Heart right ventricle (tissue), 16 donors: ENCODE measurements around the gene CAPZB. TPM values are rescaled to one million over a fixed set of nuclear protein-coding genes. Genes with fewer than 3 reads are reported as not detected.

Source experiments
- ATAC-seq, 8 donors: fragments of 200-7000 bp; cut with Tn5 transposase; one replicate each; pipeline ENCODE4 v1.9.1; 2020; ENCODE audit warnings: mild to moderate bottlenecking in 8 of 8, moderate library complexity in 8 of 8, moderate number of reproducible peaks in 1 of 8
- DNase-seq, 2 donors: peaks; one replicate each; pipeline ENCODE4 v3.0.0-alpha.2; 2020
- H3K27ac ChIP-seq, 10 donors: fragments of 200-600 bp; sonication (generic) in 2 of 10; one replicate each; pipeline versions ENCODE4 v1.5.0 to v1.8.0; 2020 to 2022; ENCODE audit warnings: mild to moderate bottlenecking in 3 of 10
- H3K27me3 ChIP-seq, 7 donors: fragments of 200-600 bp; one replicate each; pipeline ENCODE4 v1.8.0; 2021 to 2022; ENCODE audit warnings: mild to moderate bottlenecking in 2 of 7
- H3K36me3 ChIP-seq, 9 donors: fragments of 200-600 bp; sonication (generic) in 1 of 9; one replicate each; pipeline versions ENCODE4 v1.5.0 to v1.8.0; 2020 to 2022; ENCODE audit warnings: mild to moderate bottlenecking in 2 of 9
- H3K4me1 ChIP-seq, 9 donors: fragments of 200-600 bp; sonication (generic) in 1 of 9; one replicate each; pipeline versions ENCODE4 v1.5.0 to v1.8.0; 2020 to 2022; ENCODE audit warnings: mild to moderate bottlenecking in 4 of 9
- H3K4me3 ChIP-seq, 10 donors: fragments of 200-600 bp; sonication (generic) in 2 of 10; one replicate each; pipeline versions ENCODE4 v1.5.0 to v1.8.0; 2020 to 2022; ENCODE audit warnings: mild to moderate bottlenecking in 7 of 10, moderate library complexity in 2 of 10
- H3K9me3 ChIP-seq, 11 donors: fragments of 200-600 bp in 10 of 11; sonication (generic) in 2 of 11; one replicate each; pipeline versions ENCODE4 v1.5.0 to v1.8.0; 2013 to 2022; ENCODE audit warnings: mild to moderate bottlenecking in 2 of 11, control low read depth in 1 of 11, moderate library complexity in 1 of 11
- WGBS, 2 donors: extraction: QIAGEN DNeasy Blood & Tissue Kit; methylation state at CpG; one replicate each; pipeline ENCODE4 v1.1.7; 2013; ENCODE audit warnings: inconsistent platforms in 1 of 2; 5-methylcytosine and 5-hydroxymethylcytosine counted together
- intact Hi-C, 10 donors: fragments of 100-400 bp; cut with DNase I; formaldehyde crosslinking; loops; one replicate each; pipeline versions ENCODE4 v1.11.1 to v1.14.2; 2022
- polyA plus RNA-seq, 2 donors: library from polyadenylated mRNA; stranded (reverse); fragments of 200-250 nt; gene quantifications; one replicate each; pipeline ENCODE4 v1.2.3, GENCODE V29; 2013
- total RNA-seq, 10 donors: library from RNA; stranded (reverse); fragmentation: NEBNext Ultra II Directional in 3 of 10; extraction: Animal tissue kit (Norgen Biotek cat#: 25700) in 3 of 10; gene quantifications; one replicate each; pipeline versions ENCODE4 v1.2.1 to v1.2.4, GENCODE V29; 2021 to 2023
- TF ChIP-seq, protein P1 (sequence below), 9 donors: fragments of 200-600 bp; sonication (generic) in 2 of 9; IDR thresholded peaks; one replicate each; pipeline versions ENCODE4 v1.5.0 to v1.8.0; 2021 to 2022; ENCODE audit warnings: antibody characterized with exemption in 9 of 9, mild to moderate bottlenecking in 5 of 9, moderate library complexity in 1 of 9
- donor health status: Arrhythmogenic right ventricular cardiomyopathy.
- donor health status: ischemic (EF 13 %, LVEDD 7.1; RV severe dilation, severe dysfunction).
- donor health status: healthy with polysubstance abuse.
- donor health status: DM: no; HTN: yes; CAD: no.
- donor health status: DM: no; HTN: no; CAD: no.
- donor health status: ischemic (EF 25% LVEDD 6.9; RV normal size, moderate dysfunction).
- donor health status: ischemic (EF 25% LVEDD 5.7; RV mildly dilated, moderate dysfunction).
- donor health status: healthy.
- donor health status: DM: yes; HTN: yes; CAD: no.
- donor health status: Ischemic cardiomyopathy.
- donor health status: ischemic (EF 35%, LVEDD 5.7; RV mildly dilated, moderate dysfunction).
- donor health status: nonischemic (EF 11% LVEDD 7.7; RV severe dilation, severe dysfunction).
- donor health status: DM: yes; HTN: yes; CAD: no.
- donor health status: PGD.
- donor health status: ischemic (EF 29% LVEDD 5.4; RV normal size, mild dysfunction).
- donor health status: nonischemic (EF 23%, LVEDD 6.1; RV moderate dilation, normal function).

The CAPZB gene
- total and polyA plus RNA-seq, 12 donors: 158 to 307 (median 228) TPM

- DNase-seq (no peak), ATAC-seq (no peak)
- Histone ChIP-seq H3K27me3 (no peaks in the 10 kb centered on the region), H3K4me1 (peaks cover 9 to 99% (median 82%) of the 10 kb centered on the region in 9 donors), H3K36me3 (peaks cover 0 to 52% (median 9%) of the 10 kb centered on the region in 9 donors), H3K9me3 (no peaks in the 10 kb centered on the region), H3K27ac (peak overlapping the region in 4 of 10 donors; percentile 7 to 85 (median 32)), H3K4me3 (no peak overlapping the region)
- TF ChIP-seq, protein P1, sequence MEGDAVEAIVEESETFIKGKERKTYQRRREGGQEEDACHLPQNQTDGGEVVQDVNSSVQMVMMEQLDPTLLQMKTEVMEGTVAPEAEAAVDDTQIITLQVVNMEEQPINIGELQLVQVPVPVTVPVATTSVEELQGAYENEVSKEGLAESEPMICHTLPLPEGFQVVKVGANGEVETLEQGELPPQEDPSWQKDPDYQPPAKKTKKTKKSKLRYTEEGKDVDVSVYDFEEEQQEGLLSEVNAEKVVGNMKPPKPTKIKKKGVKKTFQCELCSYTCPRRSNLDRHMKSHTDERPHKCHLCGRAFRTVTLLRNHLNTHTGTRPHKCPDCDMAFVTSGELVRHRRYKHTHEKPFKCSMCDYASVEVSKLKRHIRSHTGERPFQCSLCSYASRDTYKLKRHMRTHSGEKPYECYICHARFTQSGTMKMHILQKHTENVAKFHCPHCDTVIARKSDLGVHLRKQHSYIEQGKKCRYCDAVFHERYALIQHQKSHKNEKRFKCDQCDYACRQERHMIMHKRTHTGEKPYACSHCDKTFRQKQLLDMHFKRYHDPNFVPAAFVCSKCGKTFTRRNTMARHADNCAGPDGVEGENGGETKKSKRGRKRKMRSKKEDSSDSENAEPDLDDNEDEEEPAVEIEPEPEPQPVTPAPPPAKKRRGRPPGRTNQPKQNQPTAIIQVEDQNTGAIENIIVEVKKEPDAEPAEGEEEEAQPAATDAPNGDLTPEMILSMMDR (IDR thresholded peaks at IDR 0.05): no peak
- WGBS, 2 donors: 78 to 86% methylated on average over 9 of the region's 9 CpGs
- intact Hi-C loops: no loop called here
These were observed 65.6 kb downstream of the CAPZB start for GRCh38 chr1:19419691-19420090.

DNA sequence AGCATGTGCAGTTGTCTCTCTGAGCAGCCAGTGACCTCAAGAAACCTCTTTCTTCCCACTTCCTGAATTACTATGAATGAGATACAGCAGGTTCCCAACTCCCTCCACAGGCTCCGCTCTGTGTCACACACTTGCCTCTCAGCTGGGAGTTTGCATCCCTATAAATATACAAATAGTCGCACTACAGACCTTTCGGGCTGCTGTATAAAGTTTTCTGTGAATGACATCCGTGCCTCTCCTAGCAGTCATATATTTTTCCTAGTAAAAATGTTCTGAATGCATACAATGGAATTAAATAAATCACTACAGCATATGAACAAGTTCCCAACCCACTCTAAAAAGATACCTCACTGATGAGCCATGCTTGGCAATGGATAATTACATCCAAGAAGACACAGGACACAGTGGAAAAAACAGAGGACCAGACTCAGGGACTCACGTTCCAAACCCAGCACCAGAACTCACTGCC, 66.8 kb downstream of the CAPZB start:
- Histone ChIP-seq H3K27me3 (no peaks in the 10 kb centered on the region), H3K36me3 (peaks cover 0 to 52% (median 9%) of the 10 kb centered on the region in 9 donors), H3K4me3 (no peak overlapping the region), H3K4me1 (peaks cover 16 to 99% (median 82%) of the 10 kb centered on the region in 9 donors), H3K9me3 (no peaks in the 10 kb centered on the region), H3K27ac (peak overlapping the region in 6 of 10 donors; percentile 11 to 85 (median 40))
- peak in 2 of 8 donors; percentile 29 to 34 for ATAC-seq
- whole genome bisulfite sequencing, 2 donors: 62 to 73% methylated on average over 5 of the region's 5 CpGs
- TF ChIP-seq, protein P1 (IDR thresholded peaks at IDR 0.05): no peak
- DNase-seq: no peak
- intact Hi-C loops: no loop called here

- Histone ChIP-seq H3K27ac (peak overlapping the region in 6 of 10 donors; percentile 48 to 85 (median 66)), H3K27me3 (no peaks in the 10 kb centered on the region), H3K36me3 (peaks cover 0 to 64% (median 9%) of the 10 kb centered on the region in 9 donors), H3K9me3 (no peaks in the 10 kb centered on the region), H3K4me3 (no peak overlapping the region), H3K4me1 (peaks cover 19 to 99% (median 79%) of the 10 kb centered on the region in 9 donors)
- no peak for DNase-seq
- TF ChIP-seq, protein P1 (IDR thresholded peaks at IDR 0.05): no peak
- intact Hi-C loops: no loop called here
- peak in 6 of 8 donors; percentile 14 to 38 (median 34) for ATAC-seq
- 64 to 68% methylated on average over 6 of the region's 6 CpGs for WGBS, 2 donors
These were observed 68.3 kb downstream of the CAPZB start for GRCh38 chr1:19416921-19417470.

GRCh38 chr1:19416145-19416544, 69.2 kb downstream of the CAPZB start:
- 92 to 94% methylated on average over 5 of the region's 5 CpGs for WGBS, 2 donors
- no peaks in the 10 kb centered on the region for H3K27me3 ChIP-seq
- H3K27ac ChIP-seq: peak overlapping the region in 5 of 10 donors; percentile 29 to 85 (median 73)
- H3K9me3 ChIP-seq: no peaks in the 10 kb centered on the region
- DNase-seq: no peak
- ATAC-seq: no peak
- intact Hi-C loops: no loop called here
- H3K36me3 ChIP-seq: peaks cover 0 to 72% (median 9%) of the 10 kb centered on the region in 9 donors
- H3K4me3 ChIP-seq: no peak overlapping the region
- TF ChIP-seq, protein P1 (IDR thresholded peaks at IDR 0.05): no peak
- H3K4me1 ChIP-seq: peaks cover 20 to 98% (median 81%) of the 10 kb centered on the region in 9 donors
